Lung microvascular endothelial cell (primary cell): ENCODE measurements around the gene ENTPD8. TPM values are rescaled to one million over a fixed set of nuclear protein-coding genes. Genes with fewer than 3 reads are reported as not detected.
A peak's percentile ranks its signal among the peaks of the same experiment; 100 is the strongest.

Source experiments
- DNase-seq, 2 donors: peaks; one replicate each; pipeline versions ENCODE4 v3.0.0 to v3.0.0-alpha.2; 2010; ENCODE audit warnings: low read depth in 2 of 2
- total RNA-seq: library from RNA; depleted of rRNA; stranded (reverse); fragments of >200 nt; gene quantifications from 2 replicates; pipeline ENCODE4 v1.2.1, GENCODE V29; 2014

The ENTPD8 gene, protein sequence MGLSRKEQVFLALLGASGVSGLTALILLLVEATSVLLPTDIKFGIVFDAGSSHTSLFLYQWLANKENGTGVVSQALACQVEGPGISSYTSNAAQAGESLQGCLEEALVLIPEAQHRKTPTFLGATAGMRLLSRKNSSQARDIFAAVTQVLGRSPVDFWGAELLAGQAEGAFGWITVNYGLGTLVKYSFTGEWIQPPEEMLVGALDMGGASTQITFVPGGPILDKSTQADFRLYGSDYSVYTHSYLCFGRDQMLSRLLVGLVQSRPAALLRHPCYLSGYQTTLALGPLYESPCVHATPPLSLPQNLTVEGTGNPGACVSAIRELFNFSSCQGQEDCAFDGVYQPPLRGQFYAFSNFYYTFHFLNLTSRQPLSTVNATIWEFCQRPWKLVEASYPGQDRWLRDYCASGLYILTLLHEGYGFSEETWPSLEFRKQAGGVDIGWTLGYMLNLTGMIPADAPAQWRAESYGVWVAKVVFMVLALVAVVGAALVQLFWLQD
- total RNA-seq: under 0.01 and 0.20 TPM in 2 replicates

- DNase-seq: no peak
Observed at GRCh38 chr9:137441289-137441934, at the start of gene ENTPD8. Gene ENTPD8, minus strand, starts transcription at chr9:137441357. Its CDS starts 3,072 bp downstream, at chr9:137438285.

DNA sequence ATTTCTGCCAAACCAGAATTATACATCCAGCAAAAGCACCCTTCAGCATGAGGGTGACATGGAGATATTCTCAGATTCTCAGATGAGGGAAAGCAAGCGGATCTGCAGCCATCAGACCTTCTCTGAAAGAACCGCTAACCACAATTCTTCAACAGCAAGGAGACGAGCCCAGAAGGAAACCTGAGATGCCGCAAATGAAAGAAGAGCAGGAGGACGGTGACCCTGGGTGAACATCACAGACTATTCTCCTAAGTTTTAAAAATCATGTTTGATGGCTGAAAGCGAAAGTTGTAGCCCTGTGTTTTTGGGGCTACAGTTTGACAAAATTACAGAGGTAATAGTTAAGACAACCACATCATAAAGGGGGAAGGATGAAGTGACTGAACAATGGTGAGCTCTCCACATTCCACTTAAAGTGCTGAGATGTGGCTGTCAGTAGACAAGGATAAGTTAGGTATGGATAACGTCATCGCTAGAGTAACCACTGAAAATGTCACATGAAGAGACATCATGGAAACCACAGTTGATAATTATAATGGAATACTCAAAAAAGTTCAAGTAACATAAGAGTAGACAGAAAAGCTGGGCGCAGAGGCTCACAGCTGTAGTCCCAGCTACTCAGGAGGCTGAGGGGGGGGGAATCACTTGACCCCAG lies 49.5 kb upstream of the ENTPD8 start:
- no peak for DNase-seq

GRCh38 chr9:137488906-137489305 lies 47.7 kb upstream of the ENTPD8 start:
- no peak for DNase-seq

DNA sequence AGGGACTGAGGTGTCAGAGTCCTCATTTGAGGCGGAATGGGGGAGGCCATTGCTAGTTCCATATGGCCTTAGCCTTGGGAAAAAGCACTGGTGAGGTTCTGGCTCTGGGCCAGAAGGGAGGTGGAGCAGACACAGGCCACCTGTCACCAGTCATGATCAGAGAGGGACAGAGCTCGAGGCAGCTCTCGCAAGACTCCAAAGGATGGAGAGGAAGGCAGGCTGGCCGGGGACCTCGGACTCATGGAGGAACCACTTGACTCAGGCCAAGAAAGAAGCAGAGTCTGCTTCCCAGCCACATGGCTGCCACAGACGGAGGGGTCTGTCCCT lies 47.1 kb upstream of the ENTPD8 start:
- no peak for DNase-seq

DNA sequence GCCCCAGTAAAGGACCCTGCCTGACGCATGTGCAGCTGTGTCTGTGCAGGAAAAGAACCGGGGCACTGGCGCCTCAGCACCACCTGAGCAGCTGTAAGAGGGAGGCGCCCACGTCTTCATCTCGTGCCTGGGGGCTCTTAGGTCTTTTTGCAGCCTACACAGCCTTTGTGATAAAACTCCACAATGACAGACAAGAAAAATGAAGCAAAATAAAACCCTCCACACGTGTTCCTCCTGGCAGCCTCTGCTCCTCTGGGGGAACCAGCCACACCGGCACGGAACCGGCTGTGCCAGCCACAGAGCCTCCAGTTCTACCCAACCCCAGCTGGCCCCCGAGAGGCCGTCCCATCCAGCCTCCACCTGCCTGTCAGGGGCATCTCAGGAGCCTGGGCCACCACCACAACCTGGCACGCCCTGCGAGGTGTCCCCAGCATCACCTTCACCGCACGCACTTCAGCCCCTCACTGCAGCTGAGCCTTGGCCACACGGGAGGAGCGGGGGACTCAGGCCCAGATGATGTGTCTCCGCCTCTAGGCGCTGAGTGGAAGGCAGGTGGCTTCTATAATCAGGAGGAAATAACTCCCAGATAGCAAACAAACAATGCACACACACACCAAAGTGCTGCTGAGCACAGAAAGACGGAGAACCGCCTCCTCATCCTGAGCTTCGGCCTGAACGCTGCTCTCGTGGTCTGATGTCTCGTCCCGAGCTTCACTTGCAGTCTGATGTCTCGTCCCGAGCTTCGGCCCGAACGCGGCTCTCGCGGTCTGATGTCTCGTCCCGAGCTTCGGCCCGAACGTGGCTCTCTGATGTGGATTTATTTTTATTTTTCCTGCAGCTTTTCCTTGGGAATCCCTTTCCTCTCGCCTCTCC lies 46.5 kb upstream of the ENTPD8 start:
- DNase-seq: no peak

GRCh38 chr9:137486545-137487453 lies 45.6 kb upstream of the ENTPD8 start:
- no peak for DNase-seq

GRCh38 chr9:137486141-137486490 lies 45.0 kb upstream of the ENTPD8 start:
- no peak for DNase-seq

GRCh38 chr9:137485343-137486140 lies 44.4 kb upstream of the ENTPD8 start:
- no peak for DNase-seq

DNA sequence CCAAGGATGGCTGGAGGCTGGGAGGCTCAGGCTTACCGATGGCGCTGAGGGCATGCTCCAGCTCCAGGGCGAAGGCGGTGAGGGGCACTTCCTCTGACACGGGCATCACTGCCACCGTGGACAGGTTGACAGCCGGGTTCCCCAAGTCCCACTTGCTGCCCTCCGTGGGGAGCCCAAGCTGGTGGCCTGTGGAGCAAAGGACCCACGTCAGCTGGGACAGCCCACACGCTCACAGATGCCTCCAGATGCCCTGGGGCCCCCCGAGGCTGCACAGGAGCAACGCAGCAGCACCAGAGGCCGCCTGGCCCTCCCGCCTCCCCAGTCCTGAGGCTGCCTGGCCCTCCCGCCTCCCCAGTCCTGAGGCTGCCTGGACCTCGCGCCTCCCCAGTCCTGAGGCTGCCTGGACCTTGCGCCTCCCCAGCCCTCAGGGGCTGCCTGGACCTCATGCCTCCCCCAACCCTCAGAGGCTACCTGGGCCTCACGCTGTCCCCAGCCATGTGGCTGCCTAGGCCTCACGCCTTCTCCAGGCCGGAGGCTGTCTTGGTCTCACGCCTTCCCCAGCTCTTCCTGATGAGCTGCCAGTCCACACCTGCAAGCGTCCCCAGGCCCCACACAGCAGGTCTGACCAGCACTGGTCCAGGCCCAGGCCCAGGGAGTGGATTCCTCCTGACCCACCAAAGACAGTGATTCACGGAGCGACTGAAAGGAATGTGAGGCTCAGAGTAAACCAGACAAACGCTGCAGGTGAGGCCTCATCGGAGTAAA lies 43.6 kb upstream of the ENTPD8 start:
- DNase-seq: no peak

DNA sequence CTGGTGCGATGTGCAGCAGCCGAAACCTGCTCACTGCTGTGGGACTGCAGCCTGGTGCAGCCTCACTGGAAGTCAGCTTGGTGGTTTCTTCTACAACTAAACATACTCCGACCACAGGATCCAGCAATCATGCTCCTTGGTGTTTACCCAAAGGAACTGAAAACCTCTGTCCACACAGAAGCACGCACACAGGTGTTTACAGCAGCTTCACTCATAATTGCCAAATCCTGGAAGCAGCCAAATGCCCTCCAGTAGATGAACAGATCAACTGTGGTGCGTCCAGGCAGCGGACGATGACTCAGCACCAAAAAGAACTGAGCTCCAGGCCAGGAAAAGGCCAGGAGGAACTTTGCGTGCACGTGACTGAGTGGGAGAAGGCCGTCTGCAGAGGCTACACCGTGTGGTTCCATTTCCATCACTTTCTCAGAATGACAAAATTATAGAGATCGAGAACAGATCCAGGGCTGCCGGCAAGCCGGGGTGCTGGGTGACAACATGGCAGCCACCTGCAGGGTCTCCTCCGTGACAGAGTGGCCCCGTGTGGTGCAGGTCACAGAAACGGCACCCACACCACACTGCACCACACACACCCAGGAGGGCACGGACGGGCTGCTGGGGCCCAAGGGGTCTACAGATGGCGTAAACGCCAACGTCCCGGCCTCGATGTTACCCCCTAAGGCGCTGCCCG lies 41.1 kb upstream of the ENTPD8 start:
- DNase-seq: peak; percentile 79 to 82

DNA sequence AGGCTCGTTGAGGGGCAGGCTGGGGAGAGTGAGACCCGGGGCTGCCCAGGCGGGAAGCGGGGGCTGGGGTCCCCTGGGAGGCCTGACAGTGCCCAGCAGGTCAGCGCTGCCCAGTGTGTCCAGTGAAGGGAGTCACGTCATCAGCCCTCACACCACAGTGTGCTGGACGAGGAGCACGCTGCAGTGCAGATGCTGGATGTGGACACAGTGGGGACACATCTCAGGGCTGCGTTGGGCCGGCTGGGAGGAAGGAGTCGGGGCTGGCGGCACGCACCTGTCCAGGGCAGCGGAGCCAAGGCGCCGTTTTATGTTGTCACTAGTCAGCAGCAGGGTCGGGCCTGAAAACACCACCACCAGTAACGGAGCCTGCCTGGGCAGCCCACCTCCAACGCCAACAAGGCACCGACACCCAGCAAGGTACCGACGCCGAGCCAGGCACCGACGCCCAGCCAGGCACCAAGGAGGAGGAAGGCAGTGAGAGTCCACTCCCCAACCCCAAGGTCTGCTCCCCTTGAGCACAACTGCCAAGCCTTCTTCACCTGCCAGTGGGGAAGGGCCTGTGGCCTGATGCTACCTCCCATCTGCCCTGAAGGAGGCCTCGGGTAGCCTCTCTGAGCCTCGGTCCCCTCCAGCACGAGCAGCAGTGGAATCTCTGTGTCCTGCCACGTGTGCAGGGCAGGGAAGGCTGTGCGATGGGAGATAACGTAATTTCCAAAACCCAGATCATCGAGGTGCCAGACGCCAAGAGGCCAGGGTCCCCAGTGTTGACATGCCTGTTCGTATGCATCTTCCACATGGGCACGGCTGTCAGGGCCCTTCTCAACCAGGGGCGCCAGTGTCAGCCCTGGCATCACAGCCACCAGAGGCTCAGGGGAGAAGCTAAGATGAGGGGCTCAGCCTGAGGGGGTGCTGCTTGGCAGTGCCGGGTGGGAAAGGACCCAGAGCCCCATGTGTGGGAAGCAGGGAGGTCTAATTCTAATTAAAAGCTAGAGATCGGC lies 39.8 kb upstream of the ENTPD8 start:
- DNase-seq: no peak

DNA sequence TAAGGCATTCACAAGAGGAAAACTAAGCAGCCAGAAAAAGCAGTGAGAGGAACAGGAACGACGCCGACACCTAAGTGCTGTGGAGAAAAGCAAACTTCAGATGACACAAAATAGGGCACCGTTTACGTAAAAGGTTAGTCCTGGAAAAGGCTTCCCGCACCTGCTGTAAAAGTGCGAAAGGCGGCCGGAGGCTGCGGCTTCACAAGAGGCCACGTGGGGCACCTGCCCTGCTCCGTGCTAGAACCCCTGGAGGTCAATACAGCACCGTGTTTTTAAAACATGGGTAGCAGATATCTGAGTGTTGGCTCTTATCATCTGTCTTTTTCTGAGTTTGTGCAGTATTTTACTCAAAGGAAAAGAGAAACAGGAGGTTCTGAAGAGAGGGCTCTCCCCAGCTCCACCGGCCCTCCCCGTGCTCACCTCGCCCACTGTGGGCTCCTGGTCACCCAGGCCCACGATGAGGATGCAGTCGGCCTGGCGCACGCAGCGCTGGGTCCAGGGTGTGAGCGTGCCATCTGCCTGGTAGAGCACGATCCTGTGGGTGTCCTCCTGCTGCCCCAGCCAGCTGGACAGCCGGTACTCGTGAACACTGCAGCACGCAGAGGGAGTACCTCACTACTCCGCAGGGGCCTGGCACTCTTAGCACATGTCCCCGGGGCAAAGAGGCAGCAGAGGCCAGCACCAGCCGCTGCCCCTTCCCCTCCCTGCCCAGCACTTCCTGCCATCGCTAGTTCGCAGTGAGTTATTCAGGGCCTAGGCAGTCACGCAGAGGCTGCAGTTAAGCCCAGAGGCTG lies 38.9 kb upstream of the ENTPD8 start:
- no peak for DNase-seq

DNA sequence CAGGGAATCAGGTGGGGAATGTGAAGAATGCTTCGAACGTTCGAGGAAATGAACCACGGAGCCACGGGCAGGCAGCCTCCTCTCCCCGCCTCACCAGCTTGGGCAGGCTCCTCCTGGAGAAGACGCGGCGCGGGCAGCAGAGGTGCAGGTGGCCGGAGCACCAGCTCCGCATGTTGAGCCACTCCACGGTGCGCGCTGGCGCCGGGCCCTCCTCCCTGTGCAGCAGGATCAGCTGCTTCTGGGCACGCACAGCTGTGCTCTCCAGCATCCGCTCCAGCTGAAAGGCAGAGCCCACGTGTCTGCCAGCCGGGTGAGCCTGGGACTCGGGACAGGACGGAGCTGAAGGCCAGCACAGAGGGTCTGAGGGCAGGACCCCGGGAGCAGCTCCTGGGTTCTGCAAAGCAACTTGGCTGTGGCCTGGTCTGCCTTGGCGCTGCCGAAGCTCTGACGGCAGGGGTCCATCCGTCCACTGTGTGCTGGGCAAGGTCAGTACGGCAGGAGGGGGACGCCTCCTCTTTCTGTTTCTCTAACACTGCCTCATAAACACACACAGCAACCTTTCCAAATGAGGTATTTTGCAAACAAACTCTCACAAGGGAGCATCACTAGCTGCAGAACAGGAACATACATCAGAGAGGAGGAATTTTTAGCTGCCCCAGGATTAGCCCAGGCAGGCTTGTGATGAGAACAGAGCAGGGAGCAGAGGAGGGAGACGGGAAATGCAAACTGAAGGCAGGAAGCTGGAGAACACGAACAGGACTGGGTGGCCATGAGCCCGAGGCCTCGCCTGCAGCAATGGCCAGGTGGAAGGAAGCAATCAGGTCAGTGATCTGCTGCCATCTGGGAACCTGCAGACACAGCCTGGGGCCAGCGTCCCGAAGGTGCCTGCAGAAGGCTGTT lies 38.1 kb upstream of the ENTPD8 start:
- DNase-seq: peak; percentile 53 to 83

GRCh38 chr9:137478613-137478961 lies 37.4 kb upstream of the ENTPD8 start:
- DNase-seq: no peak
